ENCODE data around the gene CHST11.

The CHST11 gene

GRCh38 chr12:104460041-104460719 is 3.4 kb downstream of the CHST11 start:
- DNase-seq (ENCODE audit: low read depth): no peak

GRCh38 chr12:104460973-104461698 is 4.4 kb downstream of the CHST11 start:
- DNase-seq (ENCODE audit: low read depth): no peak

- no peak for DNase-seq (ENCODE audit: low read depth)
Measured at GRCh38 chr12:104462325-104462724, 5.6 kb downstream of the CHST11 start.

- no peak for DNase-seq (ENCODE audit: low read depth)
Measured at GRCh38 chr12:104462931-104463339, 6.2 kb downstream of the CHST11 start.

- no peak for DNase-seq (ENCODE audit: low read depth)
Measured at GRCh38 chr12:104463368-104463767, 6.6 kb downstream of the CHST11 start.

- DNase-seq (ENCODE audit: low read depth): no peak
Measured at GRCh38 chr12:104464899-104465298, 8.2 kb downstream of the CHST11 start.

- DNase-seq (ENCODE audit: low read depth): no peak
Measured at GRCh38 chr12:104466709-104467345, 10.1 kb downstream of the CHST11 start.

- no peak for DNase-seq (ENCODE audit: low read depth)
Measured at GRCh38 chr12:104467346-104467837, 10.6 kb downstream of the CHST11 start.

GRCh38 chr12:104468371-104468770 is 11.6 kb downstream of the CHST11 start:
- no peak for DNase-seq (ENCODE audit: low read depth)

- peak; percentile 13 for DNase-seq (ENCODE audit: low read depth)
Measured at GRCh38 chr12:104469066-104469465, 12.3 kb downstream of the CHST11 start.

- no peak for DNase-seq (ENCODE audit: low read depth)
Measured at GRCh38 chr12:104469523-104469922, 12.8 kb downstream of the CHST11 start.

- DNase-seq (ENCODE audit: low read depth): no peak
Measured at GRCh38 chr12:104470521-104470920, 13.8 kb downstream of the CHST11 start.

- DNase-seq (ENCODE audit: low read depth): no peak
Measured at GRCh38 chr12:104471336-104471735, 14.6 kb downstream of the CHST11 start.

- DNase-seq (ENCODE audit: low read depth): no peak
Measured at GRCh38 chr12:104472748-104473147, 16.0 kb downstream of the CHST11 start.

GRCh38 chr12:104473374-104473983 is 16.7 kb downstream of the CHST11 start:
- DNase-seq (ENCODE audit: low read depth): no peak

GRCh38 chr12:104475271-104475670 is 18.5 kb downstream of the CHST11 start:
- DNase-seq (ENCODE audit: low read depth): no peak

GRCh38 chr12:104477510-104478390 is 21.0 kb downstream of the CHST11 start:
- no peak for DNase-seq (ENCODE audit: low read depth)

- no peak for DNase-seq (ENCODE audit: low read depth)
Measured at GRCh38 chr12:104478396-104479122, 21.8 kb downstream of the CHST11 start.

- DNase-seq (ENCODE audit: low read depth): no peak
Measured at GRCh38 chr12:104479123-104479662, 22.4 kb downstream of the CHST11 start.

- no peak for DNase-seq (ENCODE audit: low read depth)
Measured at GRCh38 chr12:104480012-104480411, 23.3 kb downstream of the CHST11 start.

Data from fibroblast of gingiva (primary cell).